Vagina (tissue), 2 donors: ENCODE data around the gene EML3. TPM values are rescaled to one million over a fixed set of nuclear protein-coding genes. Genes with fewer than 3 reads are reported as not detected.
"Not testable (repeated sequence)": the region's sequence is repeated elsewhere in the genome, so short reads cannot be mapped to it uniquely, and the experiment has no call there.

Source experiments
- DNase-seq, 2 donors: peaks; one replicate each; pipeline ENCODE4 v3.0.0-alpha.2; 2017; ENCODE audit errors: extremely low spot score in 2 of 2
- H3K27ac ChIP-seq: fragments of 200-600 bp; sonication (generic); one replicate; pipeline ENCODE4 v1.5.1; 2019
- H3K27me3 ChIP-seq: fragments of 200-600 bp; sonication (generic); one replicate; pipeline ENCODE4 v1.5.1; 2019
- H3K36me3 ChIP-seq, 2 donors: fragments of 200-600 bp; sonication (generic); one replicate each; pipeline ENCODE4 v1.5.1; 2017 to 2019
- H3K4me1 ChIP-seq: fragments of 200-600 bp; sonication (generic); one replicate; pipeline ENCODE4 v1.5.1; 2019
- H3K4me3 ChIP-seq, 2 donors: fragments of 200-600 bp; sonication (generic); 1 replicate in 1 of 2; 2 replicates in 1 of 2; pipeline ENCODE4 v1.5.1; 2016 to 2019
- H3K9me3 ChIP-seq: fragments of 200-600 bp; sonication (generic); one replicate; pipeline ENCODE4 v1.5.1; 2019
- CTCF ChIP-seq, 3 experiments: fragments of 450-650 bp in 2 of 3; fragments of 200-600 bp in 1 of 3; sonication (generic) in 1 of 3; IDR thresholded peaks; one replicate each; pipeline ENCODE4 v1.5.1; 2017 to 2019; ENCODE audit warnings: antibody characterized with exemption in 3 of 3, mild to moderate bottlenecking in 2 of 3, moderate library complexity in 2 of 3
- POLR2A ChIP-seq, 2 donors: fragments of 450-650 bp; IDR thresholded peaks; one replicate each; pipeline ENCODE4 v1.6.1; 2017; ENCODE audit warnings: antibody characterized with exemption in 2 of 2, mild to moderate bottlenecking in 2 of 2, moderate library complexity in 2 of 2
- POLR2AphosphoS5 ChIP-seq, 2 donors: sonication (generic); formaldehyde crosslinking; IDR thresholded peaks; one replicate each; pipeline ENCODE4 v1.9.0; 2017; ENCODE audit warnings: antibody characterized with exemption in 2 of 2, mild to moderate bottlenecking in 2 of 2, low read depth in 1 of 2; ENCODE audit not compliant: insufficient read depth in 1 of 2
- intact Hi-C: fragments of 100-400 bp; cut with DNase I; formaldehyde crosslinking; loops from one replicate; pipeline ENCODE4 v1.15.1; 2023
- total RNA-seq: library from RNA; depleted of rRNA; stranded (reverse); fragments of >200 nt; gene quantifications from one replicate; pipeline ENCODE4 v1.2.3, GENCODE V29; 2016

Gene EML3
- total RNA-seq, 1 donor from 2014 or later: 69.0 TPM

- H3K9me3 ChIP-seq: no peaks in the 10 kb centered on the region
- no peaks in the 10 kb centered on the region for H3K27me3 ChIP-seq
- DNase-seq: no peak
- peak overlapping the region; percentile 70 to 82 for H3K4me3 ChIP-seq
- peaks cover 0 to 44% of the 10 kb centered on the region in 2 donors for H3K36me3 ChIP-seq
- TF ChIP-seq POLR2A (IDR thresholded peaks at IDR 0.05) (no peak), CTCF (IDR thresholded peaks at IDR 0.05) (no peak), POLR2AphosphoS5 (IDR thresholded peaks at IDR 0.05; ENCODE audit: insufficient read depth in 1 of 2, low read depth in 1 of 2) (no peak)
- H3K27ac ChIP-seq: peak overlapping the region; percentile 94
- intact Hi-C loops: no loop called here
- H3K4me1 ChIP-seq: peaks cover 29% of the 10 kb centered on the region
Observed at GRCh38 chr11:62592146-62592815, 20.3 kb downstream of the EML3 start.

GRCh38 chr11:62591448-62592145 lies 21.0 kb downstream of the EML3 start, which contains the start of gene TUT1:
Gene TUT1 (minus strand): TSS chr11:62591523. CDS start chr11:62591485, 38 bp downstream.
- peaks cover 29% of the 10 kb centered on the region for H3K4me1 ChIP-seq
- peak in 1 of 2 donors; percentile 100 for DNase-seq
- H3K36me3 ChIP-seq: peaks cover 0 to 42% of the 10 kb centered on the region in 2 donors
- H3K27me3 ChIP-seq: no peaks in the 10 kb centered on the region
- no peaks in the 10 kb centered on the region for H3K9me3 ChIP-seq
- intact Hi-C loops: no loop called here
- H3K4me3 ChIP-seq: peak within 1 kb of the TSS; percentile 70 to 82
- TF ChIP-seq CTCF (IDR thresholded peaks at IDR 0.05) (peak in 2 of 3 experiments; percentile 8 to 10), POLR2AphosphoS5 (IDR thresholded peaks at IDR 0.05; ENCODE audit: insufficient read depth in 1 of 2, low read depth in 1 of 2) (peak; percentile 98 to 99), POLR2A (IDR thresholded peaks at IDR 0.05) (peak in 1 of 2 donors; percentile 73)
- peak within 1 kb of the TSS; percentile 94 for H3K27ac ChIP-seq

GRCh38 chr11:62588966-62589637 lies 23.5 kb downstream of the EML3 start:
- Histone ChIP-seq H3K4me1 (peaks cover 29% of the 10 kb centered on the region), H3K4me3 (no peak overlapping the region), H3K27ac (no peak overlapping the region), H3K9me3 (no peaks in the 10 kb centered on the region), H3K36me3 (peaks cover 0 to 29% of the 10 kb centered on the region in 2 donors), H3K27me3 (no peaks in the 10 kb centered on the region)
- no peak for DNase-seq
- TF ChIP-seq CTCF (IDR thresholded peaks at IDR 0.05) (no peak), POLR2A (IDR thresholded peaks at IDR 0.05) (no peak), POLR2AphosphoS5 (IDR thresholded peaks at IDR 0.05; ENCODE audit: insufficient read depth in 1 of 2, low read depth in 1 of 2) (no peak)
- intact Hi-C loops: no loop called here

- H3K9me3 ChIP-seq, H3K27me3 ChIP-seq, intact Hi-C loops, DNase-seq, H3K27ac ChIP-seq, H3K4me3 ChIP-seq, H3K4me1 ChIP-seq: not testable (repeated sequence)
- peaks cover 0 to 25% of the 10 kb centered on the region in 2 donors for H3K36me3 ChIP-seq
Observed at GRCh38 chr11:62585356-62585755, 27.2 kb downstream of the EML3 start.

GRCh38 chr11:62581735-62582134 lies 30.8 kb downstream of the EML3 start:
- H3K9me3 ChIP-seq, DNase-seq, H3K27ac ChIP-seq, H3K4me3 ChIP-seq, H3K4me1 ChIP-seq, intact Hi-C loops, H3K27me3 ChIP-seq: not testable (repeated sequence)
- peaks cover 0 to 30% of the 10 kb centered on the region in 2 donors for H3K36me3 ChIP-seq
